ENCODE measurements around the gene KLHDC10.
"Not testable (repeated sequence)": the region's sequence is repeated elsewhere in the genome, so short reads cannot be mapped to it uniquely, and the experiment has no call there.

KLHDC10 gene

DNA sequence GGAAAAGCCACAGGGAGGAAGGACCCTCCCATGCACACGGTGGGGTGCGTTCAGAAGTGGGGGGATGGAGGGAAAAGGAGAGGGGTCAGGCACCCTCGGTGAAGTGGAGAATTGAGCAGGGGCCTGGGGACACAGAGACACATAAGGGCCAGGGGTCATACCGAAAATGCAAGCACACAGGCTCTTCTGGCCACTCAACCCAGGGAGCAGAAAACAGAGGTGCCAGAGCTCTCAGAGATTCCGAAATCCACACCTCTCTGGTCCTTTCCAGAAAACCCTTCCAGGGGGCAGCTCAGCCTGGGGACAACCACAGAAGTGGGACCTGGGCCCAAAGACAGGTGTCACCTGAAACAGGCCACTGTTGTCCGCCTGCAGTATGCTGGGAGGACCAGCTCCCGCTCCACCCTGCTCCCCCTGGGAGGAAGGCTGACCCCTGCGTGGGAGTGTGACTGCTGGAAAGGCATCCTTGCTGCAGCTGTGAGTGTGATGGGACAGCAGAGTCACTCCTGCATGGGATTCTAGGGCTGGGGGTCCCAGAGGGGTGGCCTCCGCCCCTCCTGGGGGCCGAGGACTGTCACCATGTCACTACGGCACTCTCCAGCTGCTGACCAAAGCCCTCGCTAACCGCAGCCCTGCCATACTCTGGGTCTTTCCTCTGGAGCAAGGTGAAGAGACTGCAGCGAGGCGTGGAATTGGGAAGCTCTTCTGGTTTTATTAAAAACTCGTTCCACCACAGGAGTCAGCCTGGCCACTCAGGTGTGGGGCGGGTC is 71.7 kb downstream of the KLHDC10 start:
- DNase-seq (ENCODE audit: low read depth) = no peak

GRCh38 chr7:130142654-130143333 is 72.5 kb downstream of the KLHDC10 start:
- no peak for DNase-seq (ENCODE audit: low read depth)

GRCh38 chr7:130143334-130143732 is 73.0 kb downstream of the KLHDC10 start:
- no peak for DNase-seq (ENCODE audit: low read depth)

- DNase-seq (ENCODE audit: low read depth) = no peak
These were observed 73.6 kb downstream of the KLHDC10 start for GRCh38 chr7:130143986-130144311.

- DNase-seq (ENCODE audit: low read depth) = no peak
These were observed 74.2 kb downstream of the KLHDC10 start for GRCh38 chr7:130144312-130145171.

DNA sequence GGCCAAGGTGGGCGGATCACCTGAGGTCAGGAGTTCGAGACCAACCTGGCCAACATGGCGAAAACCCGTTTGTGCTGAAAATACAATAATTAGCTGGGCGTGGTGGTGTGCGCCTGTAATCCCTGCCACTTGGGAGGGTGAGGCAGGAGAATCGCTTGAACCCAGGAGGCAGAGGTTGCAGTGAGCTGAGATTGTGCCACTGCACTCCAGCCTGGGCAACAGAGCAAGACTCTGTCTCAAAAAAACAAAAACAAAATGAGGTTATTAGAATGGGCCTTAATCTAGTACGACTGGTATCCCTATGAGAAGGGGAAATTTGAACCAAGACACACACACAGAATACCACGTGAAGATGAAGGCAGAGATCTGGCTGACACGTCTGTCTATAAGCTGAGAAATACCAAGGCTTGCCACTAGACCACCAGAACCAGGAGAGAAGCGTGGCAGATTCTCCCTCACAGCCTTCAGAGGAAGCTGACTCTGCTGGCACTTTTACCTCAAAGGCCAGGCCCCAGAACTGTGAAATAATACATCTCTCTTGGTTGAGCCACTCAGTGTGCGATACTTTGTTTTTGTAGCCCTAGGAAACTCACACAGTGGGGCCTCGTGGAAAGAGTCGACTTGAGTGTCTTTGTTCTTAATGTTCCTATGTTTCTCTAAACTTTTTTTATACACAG is 75.2 kb downstream of the KLHDC10 start:
- DNase-seq (ENCODE audit: low read depth) = no peak

- not testable (repeated sequence) for DNase-seq (ENCODE audit: low read depth)
These were observed 75.8 kb downstream of the KLHDC10 start for GRCh38 chr7:130146142-130146541.

GRCh38 chr7:130146693-130147405 is 76.5 kb downstream of the KLHDC10 start:
- no peak for DNase-seq (ENCODE audit: low read depth)

- no peak for DNase-seq (ENCODE audit: low read depth)
These were observed 77.5 kb downstream of the KLHDC10 start for GRCh38 chr7:130147710-130148325.

DNA sequence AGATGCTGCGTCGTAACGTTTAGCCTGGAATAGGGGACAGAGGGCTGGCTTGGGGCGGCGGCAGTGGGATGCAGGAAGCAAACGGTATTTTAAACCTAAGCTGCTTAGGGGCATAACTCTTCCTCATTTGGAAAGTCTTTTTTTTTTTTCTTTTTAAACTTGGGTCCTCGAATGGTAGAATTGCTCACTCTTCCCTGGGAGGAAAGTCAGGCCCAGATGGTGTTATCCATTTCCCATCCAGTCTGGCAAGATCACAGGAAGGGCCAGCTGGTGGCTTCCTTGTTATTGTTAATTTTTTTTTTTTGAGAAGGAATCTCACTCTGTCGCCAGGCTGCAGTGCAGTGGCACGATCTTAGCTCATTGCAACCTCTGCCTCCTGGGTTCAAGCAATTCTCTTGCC is 78.2 kb downstream of the KLHDC10 start:
- DNase-seq (ENCODE audit: low read depth) = no peak

DNA sequence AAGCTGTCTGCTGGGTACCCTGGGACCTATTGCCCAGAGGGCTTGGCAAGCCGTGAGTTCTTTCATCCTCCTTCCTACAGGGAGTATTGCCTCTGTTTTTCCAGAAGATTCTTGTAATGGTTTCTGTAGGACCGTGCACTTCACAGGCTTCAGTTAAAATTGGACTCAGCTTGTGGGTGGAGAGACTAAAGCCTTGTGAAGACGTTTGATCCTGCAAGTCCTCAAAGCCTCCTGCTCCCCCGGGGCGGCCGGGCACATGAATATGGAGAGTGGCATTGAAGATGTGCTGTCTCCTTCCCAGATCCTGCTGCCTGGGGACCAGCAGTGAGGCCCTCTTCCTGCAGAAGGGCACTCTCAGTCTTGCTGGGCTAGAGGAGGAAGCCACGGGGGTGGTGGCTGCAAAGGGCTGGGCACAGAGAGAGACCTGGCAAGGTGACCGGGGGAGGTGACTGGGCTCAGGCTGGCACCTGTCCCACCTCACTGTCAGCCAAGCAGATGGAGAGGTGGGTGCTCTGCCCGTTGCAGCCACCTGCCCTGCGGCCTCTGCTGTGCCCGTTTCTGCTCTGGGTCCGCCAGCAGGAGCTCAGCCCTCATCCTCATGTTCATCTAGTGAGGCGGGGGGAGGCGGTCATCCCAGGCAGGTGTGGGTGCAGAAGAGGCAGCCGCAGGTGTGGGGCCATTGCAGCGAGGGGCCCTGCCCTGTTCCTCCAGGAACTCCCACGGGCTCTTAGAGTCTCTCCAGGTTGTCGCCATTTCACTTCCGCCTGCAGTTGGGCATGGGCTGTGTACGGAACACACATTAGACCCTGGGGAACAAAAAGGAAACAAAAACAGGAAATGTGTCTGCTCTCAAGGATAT is 79.2 kb downstream of the KLHDC10 start:
- DNase-seq (ENCODE audit: low read depth) = no peak

- no peak for DNase-seq (ENCODE audit: low read depth)
These were observed 80.3 kb downstream of the KLHDC10 start for GRCh38 chr7:130150587-130150986.

DNA sequence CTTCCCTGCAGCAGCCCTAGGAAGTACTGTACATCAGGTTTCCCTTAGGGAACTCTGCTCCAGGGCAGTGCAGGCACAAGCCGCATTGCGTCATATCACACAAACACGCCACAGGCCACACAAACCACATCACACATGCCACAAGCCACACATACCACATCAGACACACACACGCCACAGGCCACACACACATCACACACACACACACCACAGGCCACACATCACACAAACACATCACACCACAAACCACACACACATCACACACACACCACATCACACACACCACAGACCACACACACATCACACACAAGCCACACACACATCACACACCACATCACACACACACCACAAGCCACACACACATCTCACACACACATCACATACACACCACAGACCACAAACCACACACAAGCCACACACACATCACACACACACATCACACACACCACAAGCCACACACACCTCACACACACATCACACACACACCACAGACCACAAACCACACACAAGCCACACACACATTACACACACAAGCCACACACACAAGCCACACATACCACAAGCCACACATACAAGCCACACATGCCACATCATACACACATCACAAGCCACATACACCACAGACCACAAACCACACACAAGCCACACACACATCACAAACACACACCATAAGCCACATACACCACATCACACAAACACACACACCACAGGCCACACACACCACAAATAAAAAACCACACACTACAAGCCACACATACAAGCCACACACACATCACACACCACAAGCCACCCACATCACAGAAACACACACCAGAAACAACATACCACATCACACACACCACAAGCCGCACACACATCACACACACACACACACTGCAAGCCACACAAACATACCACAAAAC is 81.5 kb downstream of the KLHDC10 start:
- DNase-seq (ENCODE audit: low read depth) = no peak

GRCh38 chr7:130152493-130153210 is 82.3 kb downstream of the KLHDC10 start:
- no peak for DNase-seq (ENCODE audit: low read depth)

DNA sequence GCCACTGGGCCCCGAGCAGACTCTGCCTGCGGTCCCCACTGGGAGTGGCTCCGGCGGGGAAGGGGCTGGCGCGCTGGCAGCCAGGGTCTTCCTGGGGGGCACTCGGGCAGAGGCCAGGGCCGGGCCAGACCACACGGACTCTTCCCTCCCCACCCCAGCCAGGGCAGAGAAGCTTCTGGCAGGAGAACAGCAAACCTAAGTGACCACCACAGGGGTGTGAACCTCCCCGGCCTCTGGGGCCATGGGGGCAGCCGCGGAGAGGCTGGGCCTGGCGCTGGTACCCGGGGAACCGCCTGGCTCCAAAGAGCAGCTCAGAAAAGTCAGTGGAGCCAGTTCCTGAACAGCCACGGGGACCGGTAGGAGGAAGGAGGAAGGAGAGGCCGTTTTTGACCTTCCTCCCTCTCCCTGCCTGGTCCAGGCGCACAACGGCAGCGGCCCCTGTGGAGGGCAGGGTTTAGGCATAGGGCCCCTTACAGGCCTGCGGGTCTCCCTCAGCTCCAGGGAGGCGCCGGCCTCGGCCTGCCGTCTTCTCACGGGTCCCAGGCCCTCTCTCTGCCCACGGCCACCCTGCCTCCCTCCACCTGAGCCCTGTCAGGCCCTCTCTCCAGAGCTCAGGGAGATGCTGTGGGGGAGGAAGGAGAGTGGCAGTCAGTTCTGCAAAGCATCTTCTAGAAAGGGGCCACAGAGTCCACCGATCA is 83.0 kb downstream of the KLHDC10 start:
- DNase-seq (ENCODE audit: low read depth) = no peak

- no peak for DNase-seq (ENCODE audit: low read depth)
These were observed 83.8 kb downstream of the KLHDC10 start for GRCh38 chr7:130154131-130154500.

DNA sequence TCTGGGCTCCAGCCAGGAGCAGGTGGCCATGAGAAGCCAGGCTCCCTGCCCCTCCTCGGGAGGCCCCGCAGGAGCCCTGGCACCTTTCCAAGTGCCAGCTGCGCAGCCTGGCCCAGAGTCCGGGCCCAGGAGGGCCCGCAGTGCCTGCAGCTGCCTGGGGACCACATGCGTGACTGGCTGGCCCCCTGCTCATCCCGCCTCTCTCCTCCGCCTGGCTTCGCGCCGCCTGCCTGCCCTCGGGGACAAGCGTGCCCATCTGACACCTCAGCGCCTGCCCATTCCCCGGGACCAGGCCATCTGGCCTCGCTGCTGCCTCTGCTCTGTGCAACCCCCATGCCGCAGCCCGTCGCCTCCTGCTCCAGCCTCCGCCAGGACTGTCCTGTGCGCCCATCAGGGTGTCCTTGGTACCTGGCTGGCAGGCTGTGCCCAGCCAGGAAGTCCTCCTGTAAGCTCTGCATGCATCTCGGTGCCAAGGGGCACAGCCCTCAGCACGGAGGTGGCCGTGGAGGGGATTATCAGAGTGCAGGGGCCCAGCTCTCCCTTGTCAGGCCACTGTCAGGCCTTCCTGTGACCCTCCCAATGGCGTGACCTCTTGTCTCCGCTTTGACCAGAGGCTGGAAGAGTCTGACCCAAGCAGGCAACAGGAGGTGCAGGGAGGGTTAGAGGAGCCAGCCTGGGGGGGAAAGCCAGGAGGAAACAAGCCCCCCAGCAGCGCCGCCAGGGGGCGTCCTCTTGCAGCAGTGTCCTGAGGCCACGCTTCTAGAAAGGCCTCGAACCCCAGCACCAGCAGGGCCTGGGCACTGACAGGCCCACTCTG is 84.4 kb downstream of the KLHDC10 start:
- no peak for DNase-seq (ENCODE audit: low read depth)
